CD4-positive, alpha-beta T cell treated with Interferon alpha-2 for 1 hour (primary cell): ENCODE data around the gene ABHD11.

ENCODE experiments used
- DNase-seq, 2 donors: peaks; one replicate each; pipeline ENCODE4 v3.0.0-alpha.2; 2020 to 2022

ABHD11 gene

GRCh38 chr7:73700581-73701134 lies 37.9 kb downstream of the ABHD11 start:
- DNase-seq, result no peak

- no peak for DNase-seq
These were observed 38.6 kb downstream of the ABHD11 start for GRCh38 chr7:73700069-73700423.

- DNase-seq, result no peak
These were observed 39.1 kb downstream of the ABHD11 start for GRCh38 chr7:73699370-73700068.

GRCh38 chr7:73698410-73698809 lies 40.2 kb downstream of the ABHD11 start:
- no peak for DNase-seq

GRCh38 chr7:73696372-73696771 lies 42.2 kb downstream of the ABHD11 start:
- DNase-seq, result no peak

- DNase-seq, result no peak
These were observed 48.0 kb downstream of the ABHD11 start for GRCh38 chr7:73690646-73691045.

- DNase-seq, result no peak
These were observed 50.3 kb downstream of the ABHD11 start for GRCh38 chr7:73688288-73688687.
